Stimulated activated naive CD8-positive, alpha-beta T cell treated with anti-CD3 and anti-CD28 coated beads, Interleukin-15, amount 100 ng/mL, for 72 hours (primary cell): Measurements from ENCODE around the gene MYORG.
"Not testable (repeated sequence)": the region's sequence is repeated elsewhere in the genome, so short reads cannot be mapped to it uniquely, and the experiment has no call there.

ENCODE experiments used
- ATAC-seq: fragments of 150-1000 bp; cut with Tn5 transposase; 2 replicates; pipeline ENCODE4 v1.10.0; 2021; ENCODE audit warnings: mild to moderate bottlenecking, moderate library complexity
- DNase-seq, 2 donors: peaks; one replicate each; pipeline ENCODE4 v3.0.0; 2021 to 2022
- H3K27ac Mint-ChIP-seq, 2 donors: one replicate each; pipeline ENCODE4 v1.8.0; 2022; ENCODE audit warnings: mild to moderate bottlenecking in 2 of 2, mixed read lengths in 2 of 2, moderate library complexity in 2 of 2
- H3K27me3 Mint-ChIP-seq: one replicate; pipeline ENCODE4 v1.8.0; 2022; ENCODE audit warnings: mixed read lengths
- H3K4me1 Mint-ChIP-seq: one replicate; pipeline ENCODE4 v1.8.0; 2022; ENCODE audit warnings: mild to moderate bottlenecking, mixed read lengths
- H3K4me3 Mint-ChIP-seq, 2 donors: one replicate each; pipeline ENCODE4 v1.8.0; 2022; ENCODE audit warnings: mild to moderate bottlenecking in 2 of 2, mixed read lengths in 2 of 2, moderate library complexity in 1 of 2
- H3K9me3 Mint-ChIP-seq, 2 donors: one replicate each; pipeline ENCODE4 v1.8.0; 2022; ENCODE audit warnings: mixed read lengths in 2 of 2

MYORG gene

DNA sequence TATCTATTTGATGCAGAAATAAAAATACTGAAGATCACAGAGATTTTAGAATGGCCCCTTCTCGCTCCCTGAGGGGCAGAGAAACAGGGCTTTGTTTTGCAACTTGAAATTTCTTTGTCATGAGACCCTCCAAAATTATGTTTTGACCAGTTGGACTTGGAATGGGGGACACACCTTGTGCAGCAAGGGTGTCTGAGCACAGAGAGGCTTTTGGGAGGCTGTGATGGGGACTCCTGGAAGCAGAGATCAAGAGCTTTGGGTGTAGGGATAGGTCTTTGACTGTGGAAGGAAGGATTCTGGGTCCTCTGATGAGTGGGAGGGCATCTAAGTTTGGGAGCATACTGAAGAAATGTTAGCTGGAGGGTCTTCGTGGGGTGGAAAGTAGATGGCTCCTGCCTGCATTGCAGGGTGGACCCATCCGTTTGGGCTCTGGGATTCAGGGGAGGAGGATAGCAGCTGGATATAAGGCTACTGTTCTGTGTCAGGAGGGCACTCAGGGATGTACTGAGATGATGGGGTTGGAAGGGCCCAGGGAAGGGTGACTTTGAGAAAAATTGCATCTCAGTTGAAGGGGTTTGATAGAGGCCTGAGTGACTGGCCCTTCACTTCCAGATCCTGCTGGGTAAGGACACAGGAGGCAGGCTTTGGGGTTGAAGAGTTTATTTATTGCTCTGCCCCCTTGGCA, 1.8 kb upstream of the MYORG start:
- peak in 1 of 2 donors; percentile 4 for DNase-seq
- H3K9me3 Mint-ChIP-seq, result no peaks in the 10 kb centered on the region
- peaks cover 58% of the 10 kb centered on the region for H3K4me1 Mint-ChIP-seq
- H3K27me3 Mint-ChIP-seq, result peaks cover 8% of the 10 kb centered on the region
- no peak for ATAC-seq
- H3K4me3 Mint-ChIP-seq, result no peak overlapping the region
- H3K27ac Mint-ChIP-seq, result no peak overlapping the region

GRCh38 chr9:34377404-34377746, 677 bp upstream of the MYORG start:
- DNase-seq, result no peak
- Mint-ChIP-seq H3K27me3 (peaks cover 8% of the 10 kb centered on the region), H3K27ac (peak overlapping the region in 1 of 2 donors; percentile 69)

DNA sequence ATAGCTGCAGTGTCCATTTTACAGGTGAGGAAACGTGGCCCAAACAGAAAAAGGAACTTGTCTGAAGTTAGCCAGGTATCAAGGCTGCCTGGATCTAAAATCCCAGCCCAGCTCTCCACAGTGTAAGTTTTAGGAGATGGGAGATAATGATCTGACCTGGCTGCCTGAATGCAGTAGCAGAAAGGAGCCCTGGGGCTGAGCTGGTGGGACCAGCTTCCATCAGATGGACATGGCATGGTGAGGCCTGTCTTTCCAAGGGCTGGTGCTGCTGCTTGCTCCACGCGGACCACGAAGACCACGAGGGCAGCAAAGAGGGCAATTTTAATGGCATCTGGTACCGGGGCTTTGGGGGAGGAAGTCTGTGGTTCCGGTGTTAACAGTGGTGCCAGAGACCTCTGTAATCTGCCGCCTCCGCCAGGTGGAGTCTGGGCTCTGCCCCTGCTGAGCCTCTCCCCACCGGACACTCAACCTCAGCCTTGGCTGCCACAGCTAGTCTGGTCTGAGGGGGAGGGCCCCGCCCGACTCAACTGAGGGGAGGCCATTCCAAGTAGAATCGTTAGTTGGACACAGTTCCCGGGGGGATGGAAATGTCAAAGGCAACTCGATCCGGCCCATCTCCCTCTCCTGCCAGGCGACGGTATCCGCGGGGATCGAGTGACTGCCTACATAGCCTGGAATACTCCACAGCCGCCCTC, 650 bp downstream of the MYORG start:
- peak overlapping the region; percentile 89 to 93 for H3K4me3 Mint-ChIP-seq

More at GRCh38 chr9:34377404-34377746, 677 bp upstream of the MYORG start:
- no peak for ATAC-seq
- Mint-ChIP-seq H3K4me3 (peak overlapping the region; percentile 89 to 93), H3K4me1 (peaks cover 58% of the 10 kb centered on the region), H3K9me3 (no peaks in the 10 kb centered on the region)

DNA sequence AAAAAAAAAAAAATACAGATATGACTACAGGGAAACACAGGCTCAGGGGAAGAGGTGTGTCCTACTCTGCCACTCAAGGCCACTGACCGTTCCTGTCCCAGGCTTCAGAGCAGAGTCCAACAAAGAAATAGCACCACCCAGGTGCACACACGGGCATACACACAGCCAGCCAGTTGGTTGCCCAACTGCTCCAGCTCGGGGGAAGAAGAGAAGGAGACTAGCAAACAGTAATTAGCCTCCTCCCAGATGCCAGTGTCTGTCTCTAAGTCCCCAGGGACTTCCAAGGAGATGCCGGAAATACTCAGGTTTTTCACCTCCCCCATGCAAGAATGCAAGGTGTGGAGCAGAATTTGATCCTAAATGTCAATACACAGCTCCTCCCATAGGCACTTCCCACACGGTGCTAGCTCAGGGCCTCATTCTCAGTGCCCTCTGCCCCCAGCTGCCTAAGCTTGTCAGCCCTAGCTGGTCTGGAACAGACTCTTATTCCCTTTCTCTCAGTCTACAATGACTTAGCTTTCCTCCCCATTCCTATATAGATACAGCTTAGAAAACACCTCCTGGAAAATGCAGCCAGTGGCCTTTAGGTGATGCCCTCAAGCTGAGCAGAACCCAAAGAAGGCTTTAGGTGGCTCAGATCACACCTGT, 1.7 kb downstream of the MYORG start:
- H3K27ac Mint-ChIP-seq, result no peak overlapping the region
- peaks cover 8% of the 10 kb centered on the region for H3K27me3 Mint-ChIP-seq

More for the DNA sequence above, 650 bp downstream of the MYORG start:
- Mint-ChIP-seq H3K9me3 (no peaks in the 10 kb centered on the region), H3K27ac (peak overlapping the region in 1 of 2 donors; percentile 61), H3K4me1 (peaks cover 52% of the 10 kb centered on the region), H3K27me3 (peaks cover 8% of the 10 kb centered on the region)
- DNase-seq (peak; percentile 55 to 64), ATAC-seq (peak; percentile 51)

DNA sequence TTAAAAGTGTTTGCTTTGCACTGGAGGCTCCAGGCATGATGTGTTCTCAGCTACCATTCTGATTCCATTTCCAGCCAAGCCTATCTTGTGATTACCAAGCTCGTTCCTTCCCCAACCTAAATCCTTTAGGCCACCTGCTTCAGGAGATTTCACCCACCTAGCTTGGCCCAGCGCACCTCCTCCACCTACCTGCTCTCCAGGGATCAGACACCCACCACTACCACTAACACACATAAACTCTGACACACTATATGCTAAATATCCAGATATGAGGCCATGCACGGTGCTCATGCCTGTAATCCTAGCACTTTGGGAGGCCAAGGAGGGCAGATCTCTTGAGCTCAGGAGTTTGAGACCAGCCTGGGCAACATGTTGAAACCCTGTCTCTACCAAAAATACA, 2.4 kb downstream of the MYORG start:
- ATAC-seq (no peak), DNase-seq (no peak)
- Mint-ChIP-seq H3K27me3 (peaks cover 8% of the 10 kb centered on the region), H3K4me3 (no peak overlapping the region), H3K27ac (no peak overlapping the region), H3K9me3 (no peaks in the 10 kb centered on the region), H3K4me1 (peaks cover 35% of the 10 kb centered on the region)

More for the DNA sequence above, 1.7 kb downstream of the MYORG start:
- Mint-ChIP-seq H3K4me1 (peaks cover 42% of the 10 kb centered on the region), H3K9me3 (no peaks in the 10 kb centered on the region), H3K4me3 (peak overlapping the region; percentile 21 to 93)
- DNase-seq (no peak), ATAC-seq (no peak)

- H3K27me3 Mint-ChIP-seq, result peaks cover 7% of the 10 kb centered on the region
- no peak for ATAC-seq
- H3K4me1 Mint-ChIP-seq, result peaks cover 31% of the 10 kb centered on the region
- DNase-seq, result no peak
- H3K4me3 Mint-ChIP-seq, result no peak overlapping the region
- H3K27ac Mint-ChIP-seq, result no peak overlapping the region
- H3K9me3 Mint-ChIP-seq, result peaks cover 0 to under 1% of the 10 kb centered on the region in 2 donors
Observed at GRCh38 chr9:34373749-34374148, 2.9 kb downstream of the MYORG start.

DNA sequence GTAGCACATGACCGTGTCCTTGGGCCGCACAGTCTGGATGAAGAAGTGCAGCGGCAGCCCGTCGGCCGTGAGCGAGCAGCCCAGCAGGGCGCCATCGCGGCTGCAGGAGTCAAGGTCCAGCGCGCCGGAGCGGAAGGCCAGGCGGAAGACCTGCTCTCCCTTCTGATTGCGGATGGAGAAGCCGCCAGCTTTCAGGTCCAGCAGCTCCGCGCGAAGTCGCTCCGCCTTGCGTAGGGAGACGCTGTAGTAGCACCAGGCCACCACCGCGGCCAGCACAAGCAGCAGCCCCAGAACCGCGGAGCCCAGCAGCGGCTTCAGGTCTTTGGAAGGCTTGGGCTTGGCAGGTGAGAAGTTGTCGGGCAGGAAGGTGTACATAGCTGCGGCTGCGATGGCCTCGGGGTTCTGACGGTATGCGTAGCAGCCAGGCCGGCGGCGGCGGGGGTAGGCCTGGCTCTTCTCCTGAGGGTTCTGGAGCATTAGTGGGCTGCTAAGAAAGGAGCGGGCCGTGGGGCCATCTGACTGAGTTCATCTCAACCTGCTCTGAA, 4.2 kb downstream of the MYORG start:
- Mint-ChIP-seq H3K27ac (no peak overlapping the region), H3K9me3 (peaks cover 5 to 6% of the 10 kb centered on the region in 2 donors), H3K4me1 (peaks cover 24% of the 10 kb centered on the region), H3K27me3 (no peaks in the 10 kb centered on the region), H3K4me3 (no peak overlapping the region)
- no peak for DNase-seq
- no peak for ATAC-seq

- no peak for ATAC-seq
- DNase-seq, result no peak
- peaks cover 5 to 12% of the 10 kb centered on the region in 2 donors for H3K9me3 Mint-ChIP-seq
- H3K27me3 Mint-ChIP-seq, result no peaks in the 10 kb centered on the region
- peak overlapping the region in 1 of 2 donors; percentile 45 for H3K27ac Mint-ChIP-seq
- H3K4me1 Mint-ChIP-seq, result peaks cover 20% of the 10 kb centered on the region
- no peak overlapping the region for H3K4me3 Mint-ChIP-seq
Observed at GRCh38 chr9:34371886-34372466, 4.7 kb downstream of the MYORG start.

DNA sequence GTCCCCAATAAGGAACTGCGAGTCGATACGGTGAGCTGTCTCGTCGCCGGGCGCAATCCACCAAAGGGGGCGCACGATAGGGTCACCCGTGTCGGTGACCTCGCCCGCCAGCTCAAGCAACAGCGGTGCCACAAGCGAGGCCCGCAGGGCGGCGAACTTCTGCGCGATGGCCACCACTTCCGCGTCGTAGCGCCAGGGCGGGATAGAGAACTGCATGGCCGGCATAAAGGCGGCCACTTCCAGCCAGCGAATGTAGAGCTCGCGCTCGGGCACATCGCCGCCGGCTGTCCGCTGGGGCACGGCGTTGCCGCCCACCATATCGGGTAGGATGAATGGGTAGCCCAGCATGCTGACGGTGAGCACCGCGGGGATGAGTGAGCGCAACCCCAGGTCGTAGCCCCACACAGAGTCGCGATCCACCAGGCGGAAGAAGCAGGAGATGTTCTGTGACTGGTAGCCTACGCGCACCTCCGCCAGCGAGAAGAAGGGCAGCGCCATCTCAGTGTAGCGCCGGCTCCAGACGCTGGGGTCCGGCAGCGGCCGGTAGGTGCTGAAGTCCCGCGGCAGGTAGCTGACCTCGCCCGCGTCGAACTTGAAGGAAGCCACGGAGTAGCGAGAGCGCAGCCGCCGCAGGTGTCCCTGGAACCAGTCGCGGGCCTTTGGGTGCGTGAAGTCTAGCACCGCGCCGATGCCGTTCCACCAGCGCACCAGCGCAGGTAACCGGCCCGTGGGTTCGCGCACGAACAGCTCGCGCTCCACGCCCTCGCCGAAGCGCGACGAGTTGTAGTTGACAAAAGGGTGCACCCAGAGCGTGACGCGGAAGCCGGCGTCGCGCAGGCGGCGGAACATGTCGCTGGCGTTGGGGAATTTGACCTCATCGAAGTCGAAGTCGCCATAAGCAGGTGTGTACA, 5.5 kb downstream of the MYORG start:
- no peaks in the 10 kb centered on the region for H3K27me3 Mint-ChIP-seq
- ATAC-seq (peak; percentile 43), DNase-seq (no peak)
- no peak overlapping the region for H3K27ac Mint-ChIP-seq
- peaks cover 17% of the 10 kb centered on the region for H3K4me1 Mint-ChIP-seq
- H3K4me3 Mint-ChIP-seq, result peak overlapping the region; percentile 25 to 51
- H3K9me3 Mint-ChIP-seq, result peaks cover 10 to 16% of the 10 kb centered on the region in 2 donors

DNA sequence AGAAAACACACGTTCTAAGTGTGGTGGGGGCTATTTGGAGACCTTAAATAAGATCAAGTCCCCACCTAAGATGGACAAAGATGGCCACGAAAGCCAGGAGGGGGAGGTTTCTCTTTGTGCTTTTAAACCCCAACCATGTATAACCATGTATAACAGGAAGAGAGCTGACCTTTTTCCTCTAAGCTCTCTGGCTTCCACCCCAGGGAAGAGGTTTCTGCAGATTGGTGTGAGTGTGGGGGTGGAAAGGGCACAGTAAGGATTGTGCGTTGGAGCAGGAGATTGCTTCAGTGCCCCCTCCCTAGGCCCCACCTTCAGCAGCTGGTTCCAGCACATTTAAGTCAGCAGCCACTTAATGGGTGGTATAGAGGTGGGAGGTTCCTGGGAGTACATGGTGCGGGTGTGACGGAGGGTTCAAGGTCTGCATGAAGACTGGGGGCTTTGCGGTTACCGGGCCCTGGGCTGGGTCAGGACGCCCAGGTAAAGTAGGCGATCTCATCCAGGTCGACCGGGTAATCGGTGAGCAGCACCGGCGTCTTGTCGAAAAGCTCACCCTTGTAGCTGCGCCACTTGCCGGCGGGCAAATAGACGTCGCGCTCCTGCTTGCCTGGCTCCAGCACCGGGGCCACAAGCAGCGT, 6.2 kb downstream of the MYORG start:
- no peaks in the 10 kb centered on the region for H3K27me3 Mint-ChIP-seq
- ATAC-seq, result no peak
- peak overlapping the region in 1 of 2 donors; percentile 51 for H3K4me3 Mint-ChIP-seq

DNA sequence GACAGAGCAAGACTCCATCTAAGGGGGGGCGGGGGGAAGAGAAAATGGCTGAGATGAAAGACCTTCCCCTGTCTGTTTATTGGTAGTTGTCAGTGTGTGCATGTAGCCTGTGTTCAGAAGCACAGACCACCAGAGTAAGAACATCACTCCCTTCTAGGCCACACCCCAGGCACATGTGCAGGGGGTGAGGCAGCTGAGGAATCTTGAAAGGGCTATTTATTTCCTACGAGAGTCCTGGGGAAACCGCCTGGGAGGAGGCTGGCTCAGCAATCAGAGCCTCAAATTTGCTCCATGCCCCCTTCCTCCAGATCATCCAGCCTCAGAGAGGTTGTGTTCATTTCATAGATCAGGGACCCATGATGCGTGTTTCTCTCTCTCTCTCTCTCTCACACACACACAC, 7.1 kb downstream of the MYORG start:
- DNase-seq, result no peak
- Mint-ChIP-seq H3K4me1 (peaks cover 3% of the 10 kb centered on the region), H3K4me3 (no peak overlapping the region), H3K27ac (no peak overlapping the region), H3K27me3 (no peaks in the 10 kb centered on the region), H3K9me3 (peaks cover 10 to 16% of the 10 kb centered on the region in 2 donors)
- no peak for ATAC-seq

More for the DNA sequence above, 6.2 kb downstream of the MYORG start:
- Mint-ChIP-seq H3K9me3 (peaks cover 10 to 16% of the 10 kb centered on the region in 2 donors), H3K27ac (no peak overlapping the region), H3K4me1 (peaks cover 9% of the 10 kb centered on the region)
- DNase-seq, result no peak

DNA sequence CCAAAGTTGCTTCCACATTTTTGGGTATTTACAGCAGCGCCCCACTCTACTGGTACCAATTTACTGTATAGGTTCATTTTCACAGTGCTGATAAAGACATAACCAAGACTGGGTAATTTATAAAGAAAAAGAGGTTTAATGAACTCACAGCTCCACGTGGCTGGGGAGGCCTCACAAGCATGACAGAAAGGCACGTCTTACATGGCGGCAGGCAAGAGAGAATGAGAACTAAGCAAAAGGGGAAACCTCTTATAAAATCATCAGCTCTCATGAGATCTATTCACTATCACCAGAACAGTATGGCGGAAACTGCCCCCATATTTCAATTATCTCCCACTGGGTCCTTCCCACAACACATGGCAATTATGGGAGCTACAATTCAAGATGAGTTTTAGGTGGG, 7.9 kb downstream of the MYORG start:
- ATAC-seq, H3K4me3 Mint-ChIP-seq, DNase-seq, H3K27ac Mint-ChIP-seq, H3K27me3 Mint-ChIP-seq: not testable (repeated sequence)
- H3K9me3 Mint-ChIP-seq, result peaks cover 10 to 16% of the 10 kb centered on the region in 2 donors
- H3K4me1 Mint-ChIP-seq, result peaks cover 11% of the 10 kb centered on the region

- not testable (repeated sequence) for DNase-seq, H3K27ac Mint-ChIP-seq, H3K4me3 Mint-ChIP-seq, H3K27me3 Mint-ChIP-seq, ATAC-seq
- H3K4me1 Mint-ChIP-seq, result peaks cover 17% of the 10 kb centered on the region
- peaks cover 10 to 16% of the 10 kb centered on the region in 2 donors for H3K9me3 Mint-ChIP-seq
Observed at GRCh38 chr9:34367751-34368410, 8.8 kb downstream of the MYORG start.

- H3K27me3 Mint-ChIP-seq, result no peaks in the 10 kb centered on the region
- no peak overlapping the region for H3K27ac Mint-ChIP-seq
- H3K9me3 Mint-ChIP-seq, result peaks cover 10 to 16% of the 10 kb centered on the region in 2 donors
- peaks cover 17% of the 10 kb centered on the region for H3K4me1 Mint-ChIP-seq
- no peak overlapping the region for H3K4me3 Mint-ChIP-seq
- ATAC-seq (no peak), DNase-seq (no peak)
Observed at GRCh38 chr9:34366365-34366764, 10.3 kb downstream of the MYORG start.
